NCI-H1092 (cell line): Measurements from ENCODE around the gene CNTD1.
"Not testable (repeated sequence)": the region's sequence is repeated elsewhere in the genome, so short reads cannot be mapped to it uniquely, and the experiment has no call there.

Source experiments
- DNase-seq: peaks from one replicate; lab custom pipeline; 2025; lab: John Stamatoyannopoulos, UW

CNTD1 gene, protein sequence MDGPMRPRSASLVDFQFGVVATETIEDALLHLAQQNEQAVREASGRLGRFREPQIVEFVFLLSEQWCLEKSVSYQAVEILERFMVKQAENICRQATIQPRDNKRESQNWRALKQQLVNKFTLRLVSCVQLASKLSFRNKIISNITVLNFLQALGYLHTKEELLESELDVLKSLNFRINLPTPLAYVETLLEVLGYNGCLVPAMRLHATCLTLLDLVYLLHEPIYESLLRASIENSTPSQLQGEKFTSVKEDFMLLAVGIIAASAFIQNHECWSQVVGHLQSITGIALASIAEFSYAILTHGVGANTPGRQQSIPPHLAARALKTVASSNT

DNA sequence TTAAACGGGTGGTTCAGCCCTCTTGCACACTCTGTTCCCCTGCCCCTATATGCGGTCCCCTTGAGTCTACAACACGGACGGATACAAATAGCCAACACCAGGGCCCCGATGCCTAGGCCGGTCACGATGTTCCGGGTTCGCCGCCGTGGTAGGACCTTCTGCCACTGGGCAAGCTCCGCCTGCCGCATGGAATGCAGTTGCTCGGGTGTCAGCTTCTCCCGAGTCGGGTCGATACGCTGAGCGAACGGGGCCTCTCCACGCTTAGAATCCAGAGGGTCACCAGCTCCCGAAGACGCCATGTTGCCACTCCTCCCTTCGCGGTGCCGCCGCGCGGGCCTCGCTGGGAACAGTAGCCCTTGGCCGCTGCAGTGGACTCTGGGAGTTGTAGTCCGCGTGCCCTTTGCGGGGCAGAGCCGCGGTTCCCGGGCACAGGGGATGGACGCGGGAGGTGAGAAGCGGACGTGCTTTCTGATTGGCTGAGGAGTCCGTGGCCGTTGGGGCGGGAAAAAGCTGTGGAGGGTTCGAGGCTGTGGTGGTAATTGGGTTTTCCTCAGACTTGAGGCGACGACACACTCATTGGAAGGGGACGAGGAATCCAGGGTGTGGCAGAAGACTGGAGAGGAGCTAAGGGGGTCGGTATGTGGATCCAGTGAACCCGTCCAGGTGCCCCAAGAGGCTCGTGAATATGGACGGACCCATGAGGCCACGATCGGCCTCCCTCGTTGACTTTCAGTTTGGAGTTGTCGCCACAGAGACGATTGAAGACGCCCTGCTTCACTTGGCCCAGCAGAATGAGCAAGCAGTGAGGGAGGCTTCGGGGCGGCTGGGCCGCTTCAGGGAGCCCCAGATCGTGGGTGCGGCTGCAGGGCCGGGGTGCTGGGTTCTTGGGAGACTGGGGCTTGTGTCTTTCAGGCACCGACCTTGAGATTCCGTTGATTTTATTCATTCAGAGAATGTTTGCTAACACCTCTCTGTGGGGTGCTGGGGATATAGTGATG lies at the start of gene CNTD1, which contains the start of gene COA3:
Gene CNTD1 (plus strand): TSS at position 479 of the 998 bp plus-strand sequence. CDS start 207 bp downstream, at position 686.
Gene COA3 (minus strand): TSS at position 322 of the 998 bp plus-strand sequence. CDS start 23 bp downstream, at position 299.
- peak; percentile 77 for DNase-seq

DNA sequence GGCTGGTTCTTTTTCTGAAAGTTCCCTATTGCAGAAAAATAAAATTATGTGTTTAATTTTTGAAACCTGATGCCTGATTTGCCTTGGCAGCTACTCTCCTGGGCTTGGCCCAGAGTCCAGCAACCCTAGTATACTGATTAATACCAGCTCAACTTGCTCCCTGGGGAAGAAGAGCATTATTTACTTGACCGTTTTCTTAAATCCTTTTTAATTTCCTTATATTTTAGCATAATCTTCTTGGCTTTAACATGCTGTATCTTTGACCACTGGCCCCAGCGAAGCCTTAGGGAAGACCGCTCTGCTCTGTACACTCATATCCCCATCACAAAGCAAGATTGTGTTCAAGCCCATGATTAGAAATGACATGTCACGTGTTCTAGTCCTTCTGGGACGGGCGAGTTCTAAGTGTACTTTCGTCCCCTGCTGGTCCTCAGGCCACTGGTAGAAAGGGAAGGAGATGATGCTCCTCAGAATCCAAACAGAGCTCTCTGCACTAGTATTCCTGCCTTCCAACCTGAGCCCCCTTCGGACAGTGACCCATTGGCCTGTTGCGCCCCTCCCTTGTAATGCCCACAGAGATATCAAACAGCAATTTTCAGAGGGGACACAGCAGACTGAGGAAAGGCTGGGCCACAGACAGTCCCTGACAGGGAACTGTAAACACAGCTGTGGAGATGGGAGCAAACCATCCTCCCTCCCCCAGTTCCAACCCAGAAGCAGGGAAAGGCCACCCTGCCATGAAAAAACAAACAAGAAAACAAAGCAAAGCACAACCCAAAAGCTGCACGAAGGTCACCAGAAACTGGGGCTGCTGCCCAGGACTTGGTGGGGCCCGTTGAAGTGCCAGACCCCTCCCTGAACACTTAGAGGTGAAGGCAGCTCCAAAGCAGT lies 49.5 kb upstream of the CNTD1 start:
- DNase-seq = no peak

DNA sequence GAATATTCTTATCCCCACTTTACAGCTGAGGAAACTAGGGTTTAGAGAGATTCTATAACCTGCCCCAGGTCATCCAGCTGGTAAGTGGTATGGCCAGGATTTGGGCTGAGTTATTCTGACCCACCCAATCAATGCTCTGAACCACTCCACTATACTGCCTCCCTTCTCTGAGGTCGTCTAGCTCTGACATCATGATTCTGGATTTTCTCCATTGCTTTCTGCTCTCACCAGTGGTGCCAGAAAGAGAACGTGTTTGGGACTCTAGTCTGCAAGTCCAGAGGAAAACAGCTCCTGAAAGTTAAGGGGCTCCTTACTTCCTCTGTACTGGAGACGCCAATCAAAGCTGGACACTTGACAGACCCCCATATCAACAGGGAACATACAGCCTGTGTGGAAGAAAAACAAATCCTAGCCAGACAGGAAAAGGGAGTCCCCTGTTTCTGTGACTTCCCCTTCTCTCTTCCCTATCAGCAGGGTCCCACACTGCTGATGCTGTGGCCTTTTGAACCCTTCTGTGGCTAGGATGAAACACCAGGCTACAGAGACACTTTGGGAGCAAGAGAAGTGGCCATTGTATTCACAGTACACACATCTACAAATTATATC lies 47.8 kb upstream of the CNTD1 start:
- DNase-seq = no peak

DNA sequence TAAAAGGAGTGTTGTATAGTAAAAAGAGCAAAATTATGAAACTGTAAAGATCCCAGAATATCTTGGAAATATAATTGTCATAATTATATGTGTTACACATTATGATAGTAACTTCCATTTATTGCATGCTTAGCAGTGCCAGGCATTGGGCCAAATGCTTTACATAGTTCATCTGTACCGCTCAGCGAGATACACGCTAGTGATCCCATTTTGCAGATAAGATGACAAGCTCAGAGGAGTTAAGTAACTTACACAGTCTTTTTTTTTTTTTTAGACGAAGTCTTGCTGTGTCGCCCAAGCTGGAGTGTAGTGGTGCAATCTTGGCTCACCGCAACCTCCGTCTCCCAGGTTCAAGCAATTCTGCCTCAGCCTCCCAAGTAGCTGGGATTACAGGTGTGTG lies 47.0 kb upstream of the CNTD1 start:
- DNase-seq = no peak

DNA sequence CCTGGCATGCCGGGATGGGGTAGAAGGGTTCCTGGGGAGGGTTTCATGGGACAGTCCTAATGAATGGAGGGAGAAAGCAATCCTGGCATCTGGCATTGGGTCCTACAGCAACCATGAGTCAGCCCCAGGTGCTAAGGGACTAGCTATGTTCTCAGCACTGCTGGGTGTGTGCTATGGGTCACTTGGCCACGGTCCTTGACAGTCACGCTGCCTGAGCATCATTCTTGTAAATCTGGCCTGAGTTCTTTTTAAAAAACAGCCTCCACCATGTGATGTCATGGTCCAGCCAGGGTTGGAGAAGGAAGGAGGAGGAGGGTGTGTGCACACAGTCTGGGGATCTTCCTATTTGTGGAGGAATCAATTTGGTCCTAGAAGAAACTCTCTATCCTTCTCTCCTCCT lies 43.9 kb upstream of the CNTD1 start:
- no peak for DNase-seq

DNA sequence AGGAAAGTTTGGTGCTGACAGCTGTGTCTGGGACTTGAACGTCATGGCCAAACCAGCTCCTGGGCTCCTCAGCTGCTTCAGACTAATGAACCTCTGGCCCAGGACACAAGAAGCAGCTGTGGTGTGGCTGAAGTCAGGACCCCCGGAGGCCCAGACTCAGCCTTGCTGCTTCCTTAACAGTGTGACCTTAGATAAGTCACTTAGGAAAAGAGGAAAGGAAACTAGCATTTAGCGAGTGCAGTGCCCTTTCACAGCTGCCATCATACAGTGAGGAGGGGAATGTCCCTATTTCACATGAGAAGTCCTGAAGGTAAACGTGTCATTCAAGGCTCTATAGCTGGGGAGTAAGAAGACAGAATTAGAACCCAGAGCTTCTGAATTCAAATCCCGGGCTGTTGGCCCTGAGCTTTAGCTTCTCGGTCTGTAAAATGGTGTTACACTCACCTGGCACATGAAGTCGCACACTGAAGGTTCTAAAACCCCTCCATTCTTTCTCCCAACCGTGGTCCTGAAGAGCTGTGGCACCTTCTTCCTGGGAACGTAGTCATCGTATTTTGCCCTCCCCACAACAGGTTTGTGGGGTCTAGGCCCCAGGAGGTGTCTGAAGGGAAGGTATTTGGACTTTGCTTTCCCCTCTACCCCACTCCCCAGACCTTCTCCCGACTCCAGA lies 38.5 kb upstream of the CNTD1 start:
- no peak for DNase-seq

DNA sequence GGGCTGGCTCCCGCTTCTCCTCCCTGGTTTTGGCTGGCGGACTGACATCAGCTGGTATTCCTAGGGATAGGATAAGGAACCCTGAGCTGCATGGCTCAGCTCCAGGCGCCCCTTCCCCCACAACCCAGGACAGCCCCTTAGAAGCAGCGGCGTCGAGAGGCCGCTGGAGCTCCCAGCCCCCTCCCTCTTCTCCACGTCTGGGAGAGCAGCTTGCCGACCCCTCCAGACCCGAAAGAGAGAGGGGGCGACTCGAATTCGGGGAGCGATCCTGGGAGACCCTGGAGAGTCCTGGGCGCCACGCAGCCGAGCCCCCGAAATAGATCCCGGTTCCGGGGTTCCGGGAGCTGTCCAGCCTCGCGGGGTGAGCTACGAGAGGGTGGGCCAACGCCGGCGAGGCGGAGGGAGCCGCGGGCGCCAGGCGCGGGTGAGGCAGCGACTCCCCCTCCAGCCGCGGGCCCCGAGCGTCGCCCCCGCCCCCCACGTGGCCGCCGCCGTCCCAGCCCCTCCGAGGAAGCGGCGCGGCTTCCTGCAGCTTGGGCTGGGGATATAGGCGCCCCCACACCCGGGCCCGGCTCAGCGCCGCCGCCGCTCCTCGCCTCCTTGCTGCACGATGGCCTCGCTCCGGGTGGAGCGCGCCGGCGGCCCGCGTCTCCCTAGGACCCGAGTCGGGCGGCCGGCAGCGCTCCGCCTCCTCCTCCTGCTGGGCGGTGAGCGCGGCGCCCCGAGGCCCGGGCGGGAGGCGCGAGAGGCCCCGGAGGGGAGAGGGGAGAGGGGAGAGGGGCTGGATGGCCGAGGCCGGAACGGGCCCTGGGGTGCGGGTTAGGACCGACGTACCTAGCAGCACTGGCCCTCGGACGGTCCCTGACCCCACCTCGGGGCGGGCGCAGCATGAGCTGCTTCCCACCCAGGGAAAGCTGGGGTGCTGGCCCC lies 37.7 kb upstream of the CNTD1 start, which contains the start of gene RAMP2:
Gene RAMP2 (plus strand): TSS at position 576 of the 930 bp plus-strand sequence. CDS start 35 bp downstream, at position 611.
- DNase-seq = no peak

DNA sequence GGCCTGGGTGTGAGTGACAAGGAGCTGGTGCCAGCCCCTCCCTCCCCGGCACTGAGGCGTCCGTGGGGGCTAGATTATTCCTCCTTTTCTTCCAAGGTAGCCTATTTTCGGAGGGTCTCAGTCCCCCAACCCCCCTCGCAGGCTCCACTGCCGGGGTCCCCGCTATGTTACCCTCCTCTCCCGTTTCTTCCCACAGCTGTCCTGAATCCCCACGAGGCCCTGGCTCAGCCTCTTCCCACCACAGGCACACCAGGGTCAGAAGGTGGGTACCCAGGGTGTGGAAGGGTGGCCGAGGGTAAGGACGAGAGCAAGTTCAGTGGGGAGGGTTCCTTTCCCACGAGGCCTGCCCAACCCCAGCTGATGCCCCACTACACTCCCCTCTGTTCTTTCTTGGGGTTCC lies 37.0 kb upstream of the CNTD1 start:
- no peak for DNase-seq

DNA sequence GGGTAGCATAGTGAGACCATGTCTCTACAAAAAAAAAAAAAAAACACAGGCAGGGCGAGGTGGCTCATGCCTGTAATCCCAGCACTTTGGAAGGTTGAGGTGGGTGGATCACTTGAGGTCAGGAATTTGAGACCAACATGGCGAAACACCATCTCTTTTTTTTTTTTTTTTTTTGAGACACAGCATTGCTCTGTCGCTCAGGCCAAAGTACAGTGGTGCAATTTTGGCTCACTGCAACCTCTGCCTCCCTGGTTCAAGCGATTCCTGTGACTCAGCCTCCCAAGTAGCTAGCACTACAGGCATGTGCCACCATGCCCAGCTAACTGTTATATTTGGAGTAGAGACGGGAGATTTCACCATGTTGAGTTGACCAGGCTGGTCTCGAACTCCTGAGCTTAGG lies 32.5 kb upstream of the CNTD1 start:
- DNase-seq = no peak

DNA sequence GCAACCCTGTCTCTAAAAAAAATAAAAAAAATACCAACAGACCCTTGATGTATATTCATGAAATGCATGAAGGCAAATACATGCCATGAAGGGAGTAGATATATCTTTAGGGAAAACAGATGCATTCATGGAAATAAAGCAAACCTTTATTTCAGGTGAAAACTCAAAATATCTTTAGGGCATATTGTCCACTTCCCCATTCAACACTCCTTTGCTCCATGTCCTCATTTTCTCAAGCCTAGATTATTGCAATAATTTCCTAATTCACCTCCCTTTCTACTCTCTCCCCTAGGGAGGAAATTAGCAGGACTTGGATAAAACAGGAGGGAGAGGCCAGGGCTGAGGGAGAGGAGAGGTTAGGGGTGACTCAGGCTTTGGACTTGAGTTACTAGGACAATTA lies 31.1 kb upstream of the CNTD1 start:
- DNase-seq = no peak

DNA sequence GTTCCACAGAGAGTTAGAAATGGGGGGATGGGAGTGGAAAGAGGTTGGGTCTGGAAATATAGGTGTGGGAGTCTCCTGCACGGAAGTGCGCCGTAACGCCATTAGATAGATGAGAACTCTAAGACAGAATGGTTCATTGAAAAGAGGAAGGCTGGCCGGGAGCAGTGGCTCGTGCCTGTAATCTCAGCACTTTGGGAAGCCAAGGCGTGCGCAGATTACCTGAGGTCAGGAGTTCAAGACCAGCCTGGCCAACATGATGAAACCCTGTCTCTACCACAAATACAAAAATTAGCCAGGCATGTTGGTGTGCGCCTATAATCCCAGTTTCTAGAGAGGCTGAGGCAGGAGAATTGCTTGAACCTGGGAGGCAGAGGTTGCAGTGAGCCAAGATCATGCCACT lies 30.7 kb upstream of the CNTD1 start:
- DNase-seq = not testable (repeated sequence)

DNA sequence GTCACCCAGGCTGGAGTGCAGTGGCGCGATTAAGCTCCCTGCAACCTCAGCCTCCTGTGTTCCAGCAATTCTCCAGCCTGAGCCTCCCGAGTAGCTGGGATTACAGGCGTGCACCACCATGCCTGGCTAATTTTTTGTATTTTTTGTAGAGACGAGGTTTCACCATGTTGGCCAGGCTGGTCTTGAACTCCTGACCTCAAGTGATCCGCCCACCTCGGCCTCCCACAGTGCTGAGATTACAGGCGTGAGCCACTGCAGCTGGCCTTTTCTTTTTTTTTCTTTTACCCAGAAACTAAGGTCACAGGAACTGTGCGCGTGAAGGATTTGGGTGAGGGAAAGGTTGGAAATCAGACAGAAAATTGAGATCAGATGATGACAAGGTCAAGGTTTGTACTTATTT lies 28.7 kb upstream of the CNTD1 start:
- not testable (repeated sequence) for DNase-seq

DNA sequence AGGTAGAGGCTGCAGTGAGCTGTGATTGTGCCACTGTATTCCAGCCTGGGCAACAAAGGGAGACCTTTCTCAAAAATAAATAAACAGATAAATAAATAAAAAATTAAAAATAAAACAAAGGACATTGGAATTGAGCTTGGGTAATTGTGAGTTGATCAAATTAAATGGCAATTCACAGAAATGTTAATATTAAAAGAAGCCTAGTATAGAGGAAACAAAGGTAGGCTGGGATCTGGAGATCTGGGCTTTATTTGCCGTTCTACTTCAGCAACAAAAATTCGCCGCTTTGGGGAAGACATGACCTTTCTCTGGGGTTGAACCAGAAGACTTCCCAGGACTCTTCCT lies 25.7 kb upstream of the CNTD1 start:
- no peak for DNase-seq

DNA sequence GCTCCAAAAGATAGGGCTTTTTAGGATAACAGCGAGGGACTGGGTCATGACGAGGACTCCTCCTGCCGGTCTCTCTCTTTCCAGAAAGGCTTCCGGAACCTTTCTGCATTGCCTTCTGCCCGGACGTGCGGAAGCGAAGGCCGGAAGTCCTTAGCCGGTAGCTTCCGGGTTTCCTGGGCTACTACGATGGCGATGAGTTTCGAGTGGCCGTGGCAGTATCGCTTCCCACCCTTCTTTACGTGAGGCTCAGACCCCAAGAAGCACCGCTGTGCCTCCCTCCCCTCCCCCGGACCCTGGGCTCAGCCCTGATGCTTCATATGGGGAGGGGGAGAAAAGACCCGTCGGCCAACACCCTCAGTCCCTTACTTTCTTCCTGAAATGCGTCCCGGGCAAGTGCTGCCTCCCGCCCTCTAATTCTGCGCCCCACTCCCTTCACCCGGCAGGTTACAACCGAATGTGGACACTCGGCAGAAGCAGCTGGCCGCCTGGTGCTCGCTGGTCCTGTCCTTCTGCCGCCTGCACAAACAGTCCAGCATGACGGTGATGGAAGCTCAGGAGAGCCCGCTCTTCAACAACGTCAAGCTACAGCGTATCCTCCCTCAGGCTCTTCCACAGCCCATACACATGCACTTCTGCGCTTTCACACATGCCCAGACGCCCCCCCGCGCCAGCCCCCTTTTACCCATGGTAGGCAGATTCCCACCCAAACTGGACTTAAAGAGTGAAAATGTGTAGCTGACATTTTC lies 25.2 kb upstream of the CNTD1 start, which contains the start of gene VPS25:
Gene VPS25 (plus strand): TSS at position 160 of the 746 bp plus-strand sequence. CDS start 27 bp downstream, at position 187.
- peak; percentile 81 for DNase-seq

DNA sequence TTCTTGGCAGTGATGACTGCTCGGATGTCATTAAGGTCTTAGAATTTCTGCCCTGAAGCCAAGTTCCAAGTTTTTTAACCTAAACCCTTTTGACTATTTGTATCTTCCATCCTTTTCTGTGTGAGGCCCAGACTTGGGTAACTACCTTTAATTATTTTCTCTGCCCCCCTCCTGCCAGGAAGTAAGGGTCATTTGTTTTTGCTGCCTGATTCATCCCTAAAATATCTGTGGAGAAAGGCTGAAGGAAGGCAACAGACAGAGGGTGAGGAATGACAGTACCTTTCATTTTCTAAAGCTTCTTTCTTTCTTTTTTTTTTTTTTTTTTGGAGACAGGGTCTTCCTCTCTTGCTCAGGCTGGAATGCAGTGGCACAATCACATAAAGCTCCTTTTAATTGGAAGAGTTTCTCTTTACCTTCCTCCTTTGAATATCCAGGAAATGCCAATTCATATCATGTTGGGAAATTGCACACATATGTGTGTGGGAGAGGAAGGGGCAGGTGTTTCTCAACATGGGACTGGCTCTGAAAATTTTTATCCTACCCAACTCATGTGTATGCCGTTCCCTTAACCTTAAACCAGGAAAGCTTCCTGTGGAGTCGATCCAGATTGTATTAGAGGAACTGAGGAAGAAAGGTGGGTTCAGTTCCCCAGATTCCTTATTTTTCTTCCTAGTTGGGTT lies 24.5 kb upstream of the CNTD1 start:
- DNase-seq = no peak

DNA sequence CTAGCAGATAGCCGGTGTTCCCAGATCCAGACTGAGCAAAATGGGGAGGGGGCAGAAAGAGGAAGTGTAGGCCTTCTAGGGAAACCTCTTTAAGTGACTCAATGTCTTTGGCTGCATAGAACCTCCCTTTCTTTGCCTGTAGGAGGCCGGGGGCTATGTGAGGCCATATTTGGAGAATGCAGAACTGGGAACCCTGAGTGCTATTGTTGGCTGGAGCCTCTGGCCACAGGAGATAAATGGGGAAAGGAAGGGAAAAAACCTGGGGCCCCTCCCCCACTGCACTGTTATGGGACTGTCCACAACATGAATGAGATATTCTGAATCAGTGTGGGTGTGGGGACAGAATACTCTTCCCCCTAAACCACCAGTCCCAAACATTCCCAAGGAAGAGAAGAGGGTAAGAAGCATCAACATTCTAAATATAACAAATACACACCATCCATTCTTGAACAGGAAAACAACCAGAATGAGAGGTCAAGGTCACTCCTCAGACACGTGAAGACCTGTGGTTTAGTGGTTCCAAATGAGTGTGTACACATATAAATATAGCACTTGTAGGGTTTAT lies 23.0 kb upstream of the CNTD1 start:
- DNase-seq = no peak

DNA sequence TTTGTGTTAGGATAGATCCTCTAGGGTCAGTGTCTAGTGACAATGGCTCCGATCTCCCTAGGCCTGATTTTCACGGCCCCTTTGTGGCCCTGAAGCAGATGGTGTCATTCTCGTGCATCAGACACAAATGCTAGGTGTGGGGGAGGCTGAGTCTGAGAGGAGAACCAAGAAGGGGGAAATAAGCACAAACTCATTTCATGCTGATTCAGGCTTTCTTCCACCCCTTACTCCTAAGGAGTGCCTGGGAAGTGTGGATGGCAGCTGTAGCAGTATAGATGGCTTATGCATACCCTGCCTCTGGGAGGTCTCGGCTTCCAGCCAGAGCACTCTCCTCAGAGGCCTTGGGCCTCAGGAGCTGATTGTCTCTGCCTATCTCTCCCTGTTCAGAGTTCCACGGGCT lies 20.1 kb upstream of the CNTD1 start:
- no peak for DNase-seq
